Measurements from ENCODE around the gene LCN15. TPM values are rescaled to one million over a fixed set of nuclear protein-coding genes. Genes with fewer than 3 reads are reported as not detected.
A peak's percentile ranks its signal among the peaks of the same experiment; 100 is the strongest.
"Not testable (repeated sequence)": the region's sequence is repeated elsewhere in the genome, so short reads cannot be mapped to it uniquely, and the experiment has no call there.

LCN15 gene, protein sequence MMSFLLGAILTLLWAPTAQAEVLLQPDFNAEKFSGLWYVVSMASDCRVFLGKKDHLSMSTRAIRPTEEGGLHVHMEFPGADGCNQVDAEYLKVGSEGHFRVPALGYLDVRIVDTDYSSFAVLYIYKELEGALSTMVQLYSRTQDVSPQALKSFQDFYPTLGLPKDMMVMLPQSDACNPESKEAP
- total RNA-seq (2014; rRNA removed), result not detected in 2 replicates
- not detected for polyA plus RNA-seq (2012)

DNA sequence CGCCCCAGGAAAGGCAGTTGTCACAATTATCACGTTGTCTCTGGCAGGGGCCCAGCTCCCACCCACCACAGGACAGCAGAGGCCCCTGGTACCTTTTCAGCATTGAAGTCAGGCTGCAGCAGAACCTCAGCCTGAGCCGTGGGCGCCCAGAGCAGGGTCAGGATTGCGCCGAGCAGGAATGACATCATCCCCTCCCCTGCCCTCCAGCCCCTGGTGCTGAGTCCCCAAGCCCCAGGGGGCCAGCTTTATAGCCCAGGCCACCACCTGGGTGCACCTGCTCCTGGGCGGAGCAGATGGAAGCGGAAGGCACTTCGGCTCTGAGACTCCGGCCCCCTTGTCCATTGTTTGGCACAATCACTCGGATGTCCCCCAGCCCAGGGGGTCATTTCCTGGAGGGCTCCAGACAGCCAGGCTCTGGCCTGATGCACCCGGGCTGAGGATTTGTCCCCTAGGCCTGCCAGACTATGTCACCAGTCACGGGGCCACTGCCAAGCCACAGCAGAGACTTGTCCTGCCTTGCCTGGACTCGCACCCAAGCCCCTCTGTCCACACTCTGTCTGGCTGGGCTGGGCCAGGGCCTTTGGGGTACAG lies at the start of gene LCN15:
LCN15 (minus strand) TSS at position 218 of the 591 bp plus-strand sequence; CDS start at position 188, 30 bp downstream.
- DNase-seq (ENCODE audit: low read depth), result no peak

DNA sequence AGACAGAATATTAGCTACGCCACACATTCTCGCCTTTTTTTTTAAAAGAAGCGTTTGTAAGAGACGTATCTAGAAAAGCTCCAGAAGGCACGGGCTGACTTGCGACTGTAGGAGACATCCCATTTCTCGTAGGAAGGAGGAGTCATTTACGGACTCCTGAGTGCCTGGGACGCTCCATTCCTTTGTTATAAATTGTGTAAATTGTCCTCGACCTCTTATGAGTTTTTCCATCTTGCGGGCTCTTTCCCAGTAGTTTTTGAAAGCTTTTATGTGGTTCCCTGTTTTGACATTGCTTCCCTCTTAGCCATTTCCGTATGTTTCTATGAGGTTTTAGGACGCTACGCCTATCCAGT lies 44.5 kb upstream of the LCN15 start:
- DNase-seq (ENCODE audit: low read depth), result no peak

DNA sequence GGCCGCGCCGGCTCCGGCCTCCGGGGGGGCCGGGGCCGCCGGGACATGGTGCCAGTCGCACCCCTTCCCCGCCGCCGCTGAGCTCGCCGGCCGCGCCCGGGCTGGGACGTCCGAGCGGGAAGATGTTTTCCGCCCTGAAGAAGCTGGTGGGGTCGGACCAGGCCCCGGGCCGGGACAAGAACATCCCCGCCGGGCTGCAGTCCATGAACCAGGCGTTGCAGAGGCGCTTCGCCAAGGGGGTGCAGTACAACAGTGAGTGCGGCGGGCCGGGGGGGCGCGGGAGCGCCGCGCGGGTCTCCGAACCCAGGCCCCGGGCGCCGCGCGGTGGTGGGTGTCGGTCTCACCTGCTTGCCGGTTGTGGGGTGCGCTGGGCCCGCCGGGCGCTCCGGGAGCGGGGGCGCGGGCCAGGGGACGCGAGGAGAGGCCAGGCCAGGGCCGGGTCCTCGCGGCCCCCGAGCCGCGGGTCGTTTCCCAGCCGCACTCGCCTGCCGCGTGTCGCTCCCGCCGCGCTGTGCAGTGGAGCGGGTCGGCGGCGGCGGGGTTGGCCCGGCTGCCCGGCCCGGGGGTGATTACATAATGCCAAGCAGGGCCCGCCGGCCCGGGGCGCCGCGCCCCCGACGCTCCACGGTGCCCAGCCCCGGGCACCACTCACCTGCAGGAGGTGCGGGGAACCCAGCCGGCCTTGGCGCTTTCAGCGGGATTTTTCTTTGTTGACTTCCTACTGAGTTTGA lies 43.9 kb upstream of the LCN15 start:
- DNase-seq (ENCODE audit: low read depth), result no peak

DNA sequence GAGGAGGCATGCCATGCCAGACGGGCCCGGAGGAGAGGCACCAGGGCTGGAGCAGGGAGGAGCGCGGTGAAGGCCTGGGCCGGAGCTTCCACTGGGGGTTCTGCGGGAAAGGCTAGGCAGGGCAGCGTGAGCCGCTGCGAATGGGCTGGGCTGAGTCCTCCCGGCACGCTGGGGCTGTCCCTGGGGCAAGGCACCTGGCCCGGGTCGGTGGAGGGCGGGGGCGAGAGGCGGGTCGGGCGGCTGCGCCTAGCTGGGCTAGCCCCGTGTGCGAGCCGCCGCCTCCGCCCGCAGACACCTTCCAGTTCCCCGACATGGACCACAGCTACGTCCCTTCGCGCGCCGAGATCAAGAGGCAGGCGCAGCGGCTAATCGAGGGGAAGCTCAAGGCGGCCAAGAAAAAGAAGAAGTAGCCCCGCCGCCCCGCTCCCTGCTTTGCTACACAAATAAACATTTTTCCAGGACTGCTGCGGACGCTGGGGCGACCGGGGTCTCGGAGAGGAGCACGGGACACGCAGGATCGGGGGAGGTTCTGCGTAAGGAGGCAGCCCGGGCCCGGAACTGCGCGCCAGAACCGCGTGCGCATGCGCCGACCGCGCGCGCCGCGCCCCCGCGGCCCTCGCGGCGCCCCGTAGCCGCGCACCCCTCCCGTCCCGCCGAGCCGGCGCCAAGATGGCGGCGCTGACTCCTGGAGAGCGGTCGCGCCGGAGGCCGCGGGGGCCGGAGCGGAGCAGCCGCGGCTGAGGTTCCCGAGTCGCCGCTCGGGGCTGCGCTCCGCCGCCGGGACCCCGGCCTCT lies 43.2 kb upstream of the LCN15 start, which contains the start of gene RABL6:
RABL6 (plus strand) TSS at position 668 of the 794 bp plus-strand sequence. CDS start 249 bp downstream, outside the sequence.
- peak; percentile 65 for DNase-seq (ENCODE audit: low read depth)

DNA sequence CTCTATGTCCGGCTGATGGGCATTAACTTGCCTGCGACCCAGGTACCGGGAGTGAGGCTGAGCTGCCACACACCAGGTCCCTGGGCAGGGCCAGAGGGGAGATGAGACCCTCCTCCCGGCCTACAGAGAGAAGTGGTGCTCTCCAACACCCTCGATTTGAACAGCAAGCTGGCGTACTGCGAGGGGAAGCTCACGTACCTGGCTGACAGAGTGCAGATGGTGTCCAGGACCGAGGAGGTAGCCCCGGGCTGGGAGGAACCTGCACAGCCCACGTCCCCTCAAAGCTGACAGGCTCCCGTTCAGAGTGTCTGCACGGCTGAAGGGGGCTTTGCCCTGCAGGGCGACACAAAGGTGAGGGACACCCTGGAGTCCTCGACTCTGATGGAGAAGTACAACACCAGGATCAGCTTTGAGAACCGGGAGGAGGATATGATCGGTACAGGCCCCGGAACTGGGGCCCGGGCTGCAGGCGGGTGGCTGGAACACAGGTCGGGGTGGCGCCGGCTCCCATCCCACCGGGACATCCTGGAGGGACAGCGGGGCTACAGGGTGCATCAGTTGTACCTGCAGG lies 42.4 kb upstream of the LCN15 start:
- no peak for DNase-seq (ENCODE audit: low read depth)

DNA sequence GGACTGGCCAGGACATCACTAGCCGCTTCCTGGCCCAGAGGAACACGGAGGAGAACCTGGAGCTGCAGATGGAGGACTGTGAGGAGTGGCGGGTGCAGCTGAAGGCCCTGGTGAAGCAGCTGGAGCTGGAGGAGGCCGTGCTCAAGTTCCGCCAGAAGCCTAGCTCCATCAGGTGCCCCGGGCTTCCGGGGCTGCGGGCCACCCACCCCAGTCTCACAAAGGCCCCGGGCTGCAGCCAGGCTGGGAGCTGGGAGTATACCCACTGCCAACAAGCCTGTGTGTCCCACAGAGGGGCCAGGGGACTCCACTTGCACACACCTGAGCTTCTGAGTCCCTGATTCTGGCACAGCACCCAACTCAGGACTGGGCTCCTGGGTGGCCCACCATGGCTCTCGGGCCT lies 41.7 kb upstream of the LCN15 start:
- no peak for DNase-seq (ENCODE audit: low read depth)

DNA sequence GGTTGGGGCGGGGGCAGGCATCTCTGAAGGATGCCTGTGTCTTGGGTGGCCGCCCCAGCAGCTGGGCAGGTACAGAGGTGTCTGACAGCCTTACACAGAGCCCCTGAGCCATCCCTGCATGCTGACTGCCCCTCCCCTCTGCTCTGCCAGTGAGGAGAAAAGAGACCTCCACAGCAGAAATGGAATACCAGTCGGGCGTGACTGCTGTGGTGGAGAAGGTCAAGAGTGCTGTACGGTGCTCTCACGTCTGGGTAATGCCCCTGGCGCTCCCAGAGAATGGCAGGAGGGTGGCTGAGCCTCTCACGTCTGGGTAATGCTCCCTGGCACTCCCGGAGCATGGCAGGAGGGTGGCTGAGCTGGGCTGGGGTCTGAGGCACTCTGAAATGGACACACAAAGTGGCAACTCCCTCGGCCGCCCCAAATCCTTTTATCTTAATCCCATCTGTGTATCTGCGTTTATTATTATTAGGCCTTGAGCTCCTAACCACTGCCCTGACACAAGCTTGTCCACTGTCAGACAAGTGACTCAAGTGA lies 41.0 kb upstream of the LCN15 start:
- no peak for DNase-seq (ENCODE audit: low read depth)

DNA sequence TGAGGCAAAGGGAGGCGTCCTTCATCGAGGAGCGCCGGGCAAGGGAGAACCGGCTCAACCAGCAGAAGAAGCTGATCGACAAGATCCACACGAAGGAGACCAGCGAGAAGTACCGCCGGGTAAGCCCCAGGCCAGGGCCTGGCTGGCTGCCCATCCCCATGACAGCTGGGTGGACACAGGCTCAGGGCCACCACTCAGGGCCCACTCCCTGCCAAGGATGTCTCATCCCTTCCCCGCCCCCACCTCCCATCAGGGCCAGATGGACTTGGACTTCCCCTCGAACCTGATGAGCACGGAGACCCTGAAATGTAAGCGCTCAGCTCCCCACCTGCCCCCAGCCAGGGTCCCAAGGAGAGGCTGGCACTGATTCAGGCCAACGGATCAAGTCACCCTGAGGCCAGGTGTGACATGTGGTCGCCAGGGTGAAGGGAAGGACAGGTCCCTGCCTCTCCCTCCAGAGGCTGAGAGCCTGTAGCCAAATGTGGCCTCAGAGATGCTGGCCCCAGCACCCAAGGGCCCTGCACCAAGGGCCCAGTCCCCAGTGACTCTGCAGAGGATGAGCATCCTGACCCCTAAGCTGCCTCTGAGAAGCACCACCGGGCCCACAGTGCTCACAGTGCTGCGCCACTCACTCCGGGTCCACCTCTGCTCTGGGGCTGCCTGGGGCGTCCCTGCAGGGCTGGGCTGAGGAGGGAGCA lies 40.3 kb upstream of the LCN15 start:
- DNase-seq (ENCODE audit: low read depth), result no peak

DNA sequence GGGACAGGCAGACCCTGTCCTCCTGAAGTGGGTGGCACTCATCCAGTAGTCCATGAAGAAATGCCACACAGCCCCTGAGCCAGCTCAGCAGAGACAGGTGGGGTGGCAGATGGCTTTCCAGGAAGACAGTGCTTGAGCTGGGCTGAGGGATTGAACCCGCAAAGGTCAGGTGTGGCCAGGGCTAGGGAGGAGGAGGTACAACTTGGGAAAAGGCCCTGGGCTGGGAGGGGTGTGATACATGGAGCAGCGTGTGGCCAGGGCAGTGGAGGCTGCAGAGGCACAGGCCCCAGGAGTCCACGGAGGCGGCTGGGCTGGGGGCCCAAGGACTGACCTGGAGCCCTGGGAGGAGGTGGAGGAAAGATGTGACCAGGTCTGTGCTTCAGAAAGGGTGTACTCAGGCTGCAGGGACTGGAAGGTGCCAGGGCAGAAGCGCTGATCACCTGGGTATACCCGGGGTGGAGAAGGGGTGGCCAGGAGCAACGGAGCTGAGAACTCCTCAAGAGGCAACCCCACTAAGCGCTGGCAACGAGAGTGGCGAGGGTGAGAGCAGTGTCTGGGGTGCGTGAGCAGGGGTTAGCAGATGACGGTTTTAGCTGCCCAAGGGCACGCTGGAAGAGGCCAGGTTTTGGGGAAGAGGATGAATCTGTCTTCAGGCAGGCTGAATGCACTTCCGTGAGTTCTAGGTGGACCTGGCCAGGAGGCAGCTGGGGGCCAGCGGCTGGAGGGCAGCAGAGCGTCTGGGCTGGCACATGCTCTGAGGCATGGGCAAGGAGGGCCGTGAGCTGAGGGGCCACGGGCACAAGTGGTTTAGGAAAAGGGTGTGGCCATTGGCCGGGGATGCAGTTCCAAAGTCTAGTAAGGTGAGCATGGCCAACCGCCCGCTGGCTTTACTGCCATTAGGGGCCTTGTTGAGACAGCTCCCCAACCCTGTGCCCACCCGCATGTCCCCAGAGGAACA lies 39.5 kb upstream of the LCN15 start:
- DNase-seq (ENCODE audit: low read depth), result no peak

DNA sequence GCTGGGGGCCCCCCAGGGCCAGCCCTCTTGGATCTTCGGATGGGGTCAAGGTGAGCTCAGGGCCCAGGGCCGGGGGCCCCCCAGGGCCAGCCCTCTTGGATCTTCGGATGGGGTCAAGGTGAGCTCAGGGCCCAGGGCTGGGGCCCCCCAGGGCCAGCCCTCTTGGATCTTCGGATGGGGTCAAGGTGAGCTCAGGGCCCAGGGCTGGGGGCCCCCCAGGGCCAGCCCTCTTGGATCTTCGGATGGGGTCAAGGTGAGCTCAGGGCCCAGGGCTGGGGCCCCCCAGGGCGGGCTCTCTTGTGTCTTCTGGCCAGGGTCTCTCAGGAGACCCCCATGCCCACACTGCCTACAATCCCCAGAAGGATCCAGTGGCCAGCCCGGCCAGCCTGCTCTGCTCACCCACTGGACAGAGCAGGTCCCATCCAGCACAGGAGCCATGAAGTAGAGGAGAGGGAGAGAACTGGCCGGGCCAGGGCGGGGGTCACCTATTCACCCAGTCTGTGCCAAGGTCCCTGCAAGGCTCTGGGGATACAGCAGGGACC lies 38.8 kb upstream of the LCN15 start:
- not testable (repeated sequence) for DNase-seq (ENCODE audit: low read depth)

DNA sequence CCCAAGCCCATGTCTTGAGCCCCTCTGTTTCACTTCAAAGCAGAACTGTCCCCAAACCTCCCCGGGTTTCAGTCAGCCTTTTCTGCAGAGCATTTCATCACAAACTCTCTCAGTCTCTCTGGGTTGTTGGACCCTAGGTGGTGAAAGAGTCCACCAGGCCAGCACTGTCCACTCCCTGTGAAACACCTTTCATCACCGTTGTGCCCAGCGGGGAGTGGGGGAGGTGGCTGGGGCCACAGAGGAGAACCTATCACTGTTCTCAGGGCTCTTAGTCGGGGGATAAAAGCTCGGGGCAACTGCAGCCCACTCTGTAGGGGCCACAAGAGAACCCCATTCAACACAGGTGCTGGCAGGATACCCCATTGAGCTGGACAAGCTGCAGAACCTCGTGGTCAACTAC lies 38.0 kb upstream of the LCN15 start:
- DNase-seq (ENCODE audit: low read depth), result no peak

DNA sequence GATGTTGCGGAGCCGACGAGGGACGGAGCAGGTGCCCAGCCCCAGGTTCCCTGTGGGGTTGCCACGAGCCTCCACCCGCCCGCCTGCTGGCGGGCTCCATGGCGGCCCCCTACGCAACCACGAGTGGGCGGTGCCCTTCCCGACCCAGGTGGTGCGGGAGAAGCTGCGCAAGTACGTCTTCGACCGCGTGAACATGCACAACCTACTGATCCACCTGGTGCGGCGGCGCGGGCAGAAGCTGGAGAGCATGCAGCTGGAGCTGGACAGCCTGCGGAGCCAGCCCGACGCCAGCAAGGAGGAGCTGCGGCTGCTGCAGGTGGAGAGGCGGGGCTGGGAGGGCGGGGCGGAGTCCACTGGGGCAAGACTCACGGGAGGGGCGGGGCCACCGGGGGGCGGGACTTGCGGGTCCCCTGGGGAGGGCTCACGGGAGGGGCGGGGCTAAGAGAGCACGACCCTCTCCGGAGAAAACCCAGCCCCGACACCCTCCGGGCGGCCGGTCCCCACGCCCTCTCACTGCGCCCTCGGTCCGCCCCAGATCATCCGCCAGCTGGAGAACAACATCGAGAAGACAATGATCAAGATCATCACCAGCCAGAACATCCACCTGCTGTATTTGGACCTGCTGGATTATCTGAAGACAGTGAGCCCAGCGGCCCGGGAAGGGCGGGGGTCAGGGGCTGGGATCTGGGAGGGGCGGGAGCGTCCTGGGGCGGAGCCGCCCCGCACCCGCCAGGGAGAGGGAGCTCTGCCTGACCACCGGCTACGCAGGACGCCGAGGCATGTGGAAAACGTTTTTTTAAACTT lies 35.7 kb upstream of the LCN15 start:
- no peak for DNase-seq (ENCODE audit: low read depth)

DNA sequence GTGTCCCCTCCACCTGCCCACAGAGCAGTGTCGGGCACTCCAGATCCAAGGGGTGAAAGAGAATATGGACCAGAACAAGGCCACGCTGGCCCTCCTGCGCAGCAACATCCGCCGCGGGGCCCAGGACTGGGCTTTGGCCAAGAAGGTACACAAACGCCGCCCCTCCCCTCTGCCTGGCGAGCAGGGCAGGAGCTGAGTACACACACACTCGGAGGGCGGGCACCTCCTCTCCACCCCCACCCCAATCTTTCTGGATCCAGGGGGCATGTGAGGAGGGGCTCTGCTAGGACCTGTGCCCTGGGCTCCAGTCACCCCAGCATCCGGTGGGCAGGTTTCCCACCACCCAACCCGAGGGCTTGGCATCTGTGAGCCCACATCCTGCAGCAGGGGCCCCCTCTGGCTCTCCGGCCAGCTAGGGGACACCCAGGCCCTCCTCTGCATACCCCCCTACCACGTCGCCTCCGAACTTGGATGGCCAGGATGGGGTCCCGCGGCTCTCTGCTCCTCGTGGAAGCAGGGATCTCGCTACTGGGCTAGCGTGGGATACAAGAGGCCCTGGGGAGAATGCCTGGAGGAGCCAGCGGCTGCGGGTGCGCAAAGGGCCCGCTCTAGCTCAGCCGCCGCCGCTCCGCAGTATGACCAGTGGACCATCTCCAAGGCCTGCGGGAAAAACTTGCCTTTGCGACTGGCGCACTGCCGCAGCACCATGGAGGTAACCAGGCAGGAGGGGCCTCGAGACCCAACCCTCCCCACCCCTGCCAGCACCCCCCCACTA lies 34.9 kb upstream of the LCN15 start:
- DNase-seq (ENCODE audit: low read depth), result no peak

DNA sequence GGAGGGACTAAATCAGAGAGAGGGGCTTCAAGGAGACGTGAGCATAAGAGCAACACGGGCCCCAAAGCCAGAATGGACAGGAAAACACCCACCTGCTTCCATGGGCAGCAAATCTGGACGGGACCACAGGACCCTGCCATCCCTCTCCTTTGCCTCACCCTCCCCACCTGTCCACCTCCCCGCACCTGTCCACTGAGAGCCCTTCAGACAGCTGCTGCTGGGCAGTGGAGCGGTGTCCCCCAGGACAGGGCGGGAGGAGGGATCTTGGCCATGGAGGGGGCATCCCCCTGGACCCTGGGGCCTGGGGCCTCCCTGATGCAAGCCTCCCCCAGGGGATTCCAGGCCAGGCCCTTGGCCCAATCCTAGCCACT lies 34.4 kb upstream of the LCN15 start:
- DNase-seq (ENCODE audit: low read depth), result no peak

DNA sequence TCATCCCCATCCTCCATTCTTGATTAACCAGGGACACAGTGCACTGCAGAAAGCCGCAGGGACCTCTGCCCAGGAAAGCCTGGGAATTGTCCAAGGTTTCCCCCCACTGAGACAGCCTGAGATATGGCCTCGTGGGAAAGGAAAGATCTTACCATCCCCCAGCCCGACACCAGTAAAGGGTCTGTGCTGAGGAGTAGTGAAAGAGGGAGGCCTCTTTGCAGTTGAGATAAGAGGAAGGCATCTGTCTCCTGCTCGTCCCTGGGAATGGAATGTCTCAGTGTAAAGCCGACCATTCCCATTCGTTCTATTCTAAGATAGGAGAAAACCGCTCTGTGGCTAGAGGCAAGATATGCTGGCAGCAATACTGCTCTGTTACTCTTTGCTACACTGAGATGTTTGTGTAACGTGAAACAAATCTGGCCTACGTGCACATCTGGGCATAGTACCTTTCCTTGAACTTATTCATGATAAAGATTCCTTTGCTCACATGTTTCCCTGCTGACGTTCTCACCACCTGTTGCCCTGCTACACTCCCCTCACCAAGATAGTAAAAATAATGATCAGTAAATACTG lies 32.5 kb upstream of the LCN15 start:
- not testable (repeated sequence) for DNase-seq (ENCODE audit: low read depth)

DNA sequence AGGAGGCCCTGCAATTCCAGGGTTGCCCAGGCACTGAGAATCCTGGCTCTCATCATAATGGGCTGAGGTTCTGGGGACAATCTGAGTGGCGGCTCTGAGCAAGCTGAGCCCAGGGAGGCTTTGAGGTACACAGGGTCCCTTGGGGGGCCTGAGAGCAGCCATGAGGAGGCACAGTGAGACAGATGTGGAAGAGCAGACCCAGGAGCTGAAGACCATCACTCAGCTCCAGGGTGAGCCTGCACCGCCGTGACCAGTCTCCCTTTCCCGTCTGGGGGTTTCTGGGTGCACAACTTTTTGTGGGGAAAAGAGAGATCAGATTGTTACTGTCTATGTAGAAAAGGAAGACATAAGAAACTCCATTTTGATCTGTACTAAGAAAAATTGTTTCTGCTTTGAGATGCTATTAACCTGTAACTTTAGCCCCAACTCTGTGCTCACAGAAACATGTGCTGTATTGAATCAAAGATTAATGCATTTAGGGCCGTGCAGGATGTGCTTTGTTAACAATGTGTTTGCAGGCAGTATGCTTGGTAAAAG lies 32.0 kb upstream of the LCN15 start, which contains the start of gene CCDC183:
CCDC183 (plus strand) TSS at position 101 of the 537 bp plus-strand sequence; CDS start at position 161, 60 bp downstream.
- no peak for DNase-seq (ENCODE audit: low read depth)

DNA sequence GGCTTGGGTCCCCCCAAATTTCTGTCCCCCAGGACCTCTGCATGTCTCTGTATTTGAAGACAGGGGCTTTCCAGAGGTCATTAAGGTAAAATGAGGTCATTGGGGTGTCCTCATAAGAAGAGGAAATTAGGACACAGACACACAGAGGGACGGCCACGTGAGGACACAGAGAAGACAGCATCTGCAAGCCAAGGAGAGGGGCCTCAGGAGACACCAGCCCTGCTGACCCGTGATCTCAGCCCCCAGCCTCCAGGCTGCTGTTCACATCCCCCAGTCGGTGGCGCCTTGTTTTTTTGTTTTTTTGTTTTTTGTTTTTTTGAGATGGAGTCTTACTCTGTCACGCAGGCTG lies 30.7 kb upstream of the LCN15 start:
- DNase-seq (ENCODE audit: low read depth), result no peak

Measured in LHCN-M2 (cell line).